HG02852 (cell line): Measurements from ENCODE around the gene CRYZL1.

Experiments used
- ATAC-seq: cut with Tn5 transposase; IDR thresholded peaks from one replicate; pipeline ENCODE4 v1.9.1; 2021; ENCODE audit warnings: mild to moderate bottlenecking, moderate library complexity; ENCODE audit not compliant: unreplicated experiment

Gene CRYZL1

GRCh38 chr21:33662046-33662445 lies 20.5 kb upstream of the CRYZL1 start:
- ATAC-seq = no peak

GRCh38 chr21:33661146-33661545 lies 19.6 kb upstream of the CRYZL1 start:
- no peak for ATAC-seq

DNA sequence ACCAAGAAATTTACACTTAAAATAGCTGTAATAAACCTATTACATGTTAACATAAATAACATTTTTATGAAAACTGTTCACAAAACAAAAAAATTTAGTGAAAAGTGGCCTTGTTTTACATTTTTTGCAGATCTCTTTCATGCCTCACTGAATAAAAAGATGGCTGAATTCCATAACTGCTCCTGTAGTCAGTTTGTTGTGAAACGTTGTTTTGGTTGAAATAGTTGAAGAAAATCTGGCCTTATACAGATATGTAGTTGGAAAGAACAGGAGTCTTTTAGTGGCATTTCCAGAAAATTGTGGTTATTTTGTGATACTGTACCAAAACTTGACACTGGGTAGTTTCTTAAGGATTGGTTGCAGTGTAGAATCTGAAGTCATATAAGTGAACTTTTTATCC lies 18.9 kb upstream of the CRYZL1 start:
- no peak for ATAC-seq

GRCh38 chr21:33659568-33659949 lies 18.0 kb upstream of the CRYZL1 start:
- ATAC-seq = no peak

DNA sequence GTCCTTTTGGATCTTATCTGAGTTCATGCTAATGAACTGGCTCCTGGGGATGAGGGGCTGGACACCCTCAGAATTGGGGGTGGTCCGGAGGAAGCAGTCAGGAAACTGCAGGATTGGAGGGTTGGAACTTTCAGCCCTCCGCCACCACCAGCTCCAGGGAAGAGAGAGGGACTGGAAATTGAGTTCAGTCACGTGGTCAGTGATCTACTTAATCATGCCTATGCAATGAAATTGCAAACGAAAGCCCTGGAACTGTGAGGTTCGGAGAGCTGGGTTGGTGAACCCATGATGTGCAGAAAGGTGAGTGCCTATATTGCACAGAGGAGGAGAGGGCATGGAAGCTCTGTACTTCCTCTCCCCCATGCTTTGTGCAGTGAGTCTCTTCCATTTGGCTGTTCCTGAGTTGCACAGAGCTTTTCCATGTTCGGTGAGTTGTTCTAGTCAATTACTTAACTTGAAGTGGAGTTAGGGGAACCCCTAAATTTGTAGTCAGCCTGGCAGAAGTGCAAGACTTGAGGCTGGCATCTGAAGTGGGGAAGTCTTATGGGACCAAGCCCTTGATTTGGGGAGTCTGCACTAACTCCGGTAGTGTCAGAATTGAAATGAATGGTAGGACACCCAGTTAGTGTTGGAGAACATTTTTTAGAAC lies 17.5 kb upstream of the CRYZL1 start:
- no peak for ATAC-seq

DNA sequence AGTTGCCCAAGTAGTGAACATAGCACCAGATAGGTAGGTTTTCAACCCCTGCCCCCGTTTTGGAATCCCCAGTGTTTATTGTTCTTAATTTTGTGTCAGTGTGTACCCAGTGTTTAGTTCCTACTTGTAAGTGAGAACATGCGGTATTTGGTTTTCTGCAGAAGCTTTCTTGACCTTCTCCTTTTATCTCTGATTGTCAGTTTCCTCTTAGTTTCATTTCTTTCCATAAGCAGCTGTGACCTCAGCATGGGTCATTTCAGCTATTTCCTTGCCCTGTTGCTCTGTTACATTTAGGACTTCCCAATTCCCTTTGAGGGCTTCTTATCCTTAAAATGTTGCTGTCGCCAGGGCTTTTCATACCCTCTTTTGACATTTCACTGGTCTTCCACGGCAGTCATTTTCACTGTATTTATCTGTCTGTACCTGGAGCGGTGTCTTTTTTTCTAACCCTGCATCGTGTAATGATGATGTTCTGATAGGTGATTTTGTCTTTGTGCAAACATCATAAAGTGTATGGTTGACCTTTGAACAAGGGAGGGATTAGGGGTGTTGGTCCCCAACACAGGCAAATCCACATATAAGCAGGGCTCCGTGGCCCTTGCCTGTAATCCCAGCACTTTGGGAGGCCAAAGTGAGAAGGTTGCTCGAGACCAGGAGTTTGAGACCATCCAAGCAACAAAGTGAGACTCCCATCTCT lies 15.7 kb upstream of the CRYZL1 start:
- no peak for ATAC-seq

GRCh38 chr21:33655588-33656221 lies 14.2 kb upstream of the CRYZL1 start:
- no peak for ATAC-seq

GRCh38 chr21:33654412-33654811 lies 12.9 kb upstream of the CRYZL1 start:
- ATAC-seq = no peak

GRCh38 chr21:33651965-33652680 lies 10.6 kb upstream of the CRYZL1 start:
- no peak for ATAC-seq

DNA sequence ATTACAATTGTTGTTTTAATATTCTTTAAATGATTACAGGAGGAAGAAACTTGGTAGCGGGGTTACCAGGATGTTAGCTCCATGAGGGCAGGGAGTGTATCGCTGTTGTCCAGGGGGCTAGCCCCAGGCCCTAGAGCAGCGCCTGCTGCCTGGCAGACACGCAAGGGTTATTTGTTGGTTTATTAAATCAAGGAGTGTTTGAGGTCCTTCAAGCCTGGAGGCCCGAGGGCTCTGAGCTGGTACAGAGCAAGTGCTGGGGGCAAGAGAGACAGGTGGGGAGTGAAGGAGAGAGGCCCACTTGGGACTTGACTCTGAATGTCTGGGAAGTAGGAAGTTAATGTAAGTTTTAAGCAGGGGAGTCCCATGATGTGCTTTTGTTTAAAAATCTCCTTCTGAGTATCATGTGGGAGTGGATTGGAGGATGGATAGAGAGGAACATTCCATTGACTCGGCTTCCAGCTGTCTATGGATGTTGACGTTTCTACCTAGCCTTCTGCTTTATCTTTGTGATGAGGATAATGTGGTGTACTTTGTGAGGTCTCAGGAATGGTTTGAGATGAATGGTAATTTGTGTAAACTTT lies 9.5 kb upstream of the CRYZL1 start:
- no peak for ATAC-seq

- no peak for ATAC-seq
These were observed 8.7 kb upstream of the CRYZL1 start for GRCh38 chr21:33650230-33650629.

DNA sequence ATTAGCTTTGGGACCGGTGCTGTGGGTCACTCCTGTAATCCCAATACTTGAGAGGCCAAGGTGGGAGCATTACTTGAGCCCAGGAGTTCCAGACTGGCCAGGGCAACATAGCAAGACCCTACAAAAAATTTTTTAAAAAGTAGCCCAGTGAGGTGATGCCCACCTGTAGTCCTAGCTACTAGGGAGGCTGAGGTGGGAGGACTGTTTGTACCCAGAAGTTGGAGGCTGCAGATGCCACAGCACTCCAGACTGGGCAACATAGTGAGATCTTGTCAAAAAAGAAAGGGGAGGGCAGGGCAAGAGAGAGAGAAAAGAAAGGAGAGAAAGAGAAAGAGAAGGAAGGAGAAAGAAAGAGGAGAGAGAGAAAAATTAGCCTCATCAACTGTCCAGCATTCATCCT lies 7.0 kb upstream of the CRYZL1 start:
- ATAC-seq = no peak

DNA sequence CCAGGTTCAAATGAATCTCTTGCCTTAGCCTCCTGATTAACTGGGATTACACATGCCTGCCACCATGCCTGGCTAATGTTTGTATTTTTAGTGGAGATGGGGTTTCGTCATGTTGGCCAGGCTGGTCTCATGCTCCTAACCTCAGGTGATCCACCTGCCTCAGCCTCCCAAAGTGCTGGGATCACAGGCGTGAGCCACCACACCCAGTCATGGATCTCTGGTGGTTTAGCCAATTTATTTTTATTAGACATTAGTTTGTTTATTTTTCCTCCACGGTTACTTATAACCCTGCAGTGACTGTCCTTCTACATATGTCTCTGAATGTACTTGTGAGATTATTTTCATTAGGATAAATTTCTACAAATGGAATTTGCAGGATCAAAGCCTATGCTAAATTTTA lies 6.0 kb upstream of the CRYZL1 start:
- ATAC-seq = no peak

GRCh38 chr21:33645730-33646129 lies 4.2 kb upstream of the CRYZL1 start:
- no peak for ATAC-seq

GRCh38 chr21:33644383-33645074 lies 3.0 kb upstream of the CRYZL1 start:
- no peak for ATAC-seq

- no peak for ATAC-seq
These were observed 2.2 kb upstream of the CRYZL1 start for GRCh38 chr21:33643658-33644311.

DNA sequence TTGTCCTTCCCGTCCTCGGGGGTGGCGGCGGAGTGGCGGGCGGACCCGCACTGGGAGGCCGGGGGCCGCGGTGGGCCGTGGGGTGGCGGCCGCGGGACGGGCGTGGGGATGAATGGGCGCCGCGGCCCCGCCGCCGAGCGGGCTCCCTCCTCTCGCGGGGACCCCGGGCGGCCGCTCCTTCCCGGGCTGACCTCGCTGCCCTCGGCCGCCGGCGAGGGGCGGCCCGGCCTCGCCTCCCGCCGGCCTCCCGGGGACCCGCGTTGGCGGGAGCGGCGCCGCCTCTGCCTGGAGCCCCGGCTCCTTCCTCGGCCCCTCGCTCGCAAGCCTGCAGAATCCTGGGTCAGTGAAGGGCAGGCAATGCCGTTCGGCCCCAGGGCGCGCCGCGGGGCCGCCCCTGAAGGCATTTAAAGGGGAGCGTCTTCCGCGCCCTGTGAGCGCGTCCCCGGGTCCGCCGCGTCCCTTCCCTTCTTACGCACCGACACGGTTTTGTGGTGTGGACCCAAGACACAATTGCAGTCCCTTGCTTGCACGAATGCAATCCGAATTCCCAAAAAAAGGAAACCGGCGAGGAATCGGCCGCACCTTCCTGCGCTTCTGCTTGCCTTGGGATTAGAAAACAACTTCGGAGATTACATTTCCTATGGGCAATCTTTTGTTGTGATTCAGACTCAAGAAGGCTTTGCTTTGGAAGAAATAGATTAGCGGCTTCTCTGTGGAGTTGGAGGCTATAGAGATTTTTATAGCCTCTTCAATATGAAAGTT lies 1.5 kb upstream of the CRYZL1 start:
- no peak for ATAC-seq

DNA sequence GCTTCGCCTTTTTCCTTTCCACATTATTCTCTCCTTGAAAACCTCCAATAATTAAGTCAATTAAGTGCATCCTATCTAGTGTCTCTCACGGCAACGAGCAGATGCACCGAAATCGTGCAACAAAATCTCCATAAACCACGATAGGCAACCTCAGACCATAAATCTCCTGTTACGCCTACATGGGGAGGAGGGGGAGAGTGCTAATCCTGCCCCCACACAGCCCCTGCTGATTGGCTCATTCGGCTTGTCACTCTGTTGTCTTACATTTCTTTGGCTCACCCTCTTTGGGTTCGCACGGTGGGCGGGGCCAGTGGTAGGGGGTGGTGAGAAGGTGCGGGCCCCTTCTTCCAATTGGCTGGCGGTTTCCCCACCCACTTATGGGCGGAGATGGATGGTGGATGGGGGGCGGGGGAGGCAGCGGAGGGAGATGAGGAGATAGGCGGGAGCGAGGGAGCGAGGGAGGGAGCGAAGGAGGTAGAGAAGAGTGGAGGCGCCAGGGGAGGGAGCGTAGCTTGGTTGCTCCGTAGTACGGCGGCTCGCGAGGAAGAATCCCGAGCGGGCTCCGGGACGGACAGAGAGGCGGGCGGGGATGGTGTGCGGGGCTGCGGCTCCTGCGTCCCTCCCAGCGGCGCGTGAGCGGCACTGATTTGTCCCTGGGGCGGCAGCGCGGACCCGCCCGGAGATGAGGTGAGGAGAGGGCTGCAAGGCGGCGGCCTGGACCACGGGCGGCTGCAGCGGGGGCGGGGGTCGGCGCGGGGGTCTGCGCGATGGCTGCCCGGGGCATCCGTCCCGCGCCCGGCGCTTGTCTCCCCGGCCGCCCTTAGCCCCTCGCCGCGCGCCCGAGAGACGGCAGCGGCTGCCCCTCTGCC lies 720 bp upstream of the CRYZL1 start, which contains the start of gene ITSN1:
TSS of gene ITSN1 (plus strand) at position 475 of the 869 bp plus-strand sequence. CDS start 76,328 bp downstream, outside the sequence.
- peak; percentile 77 for ATAC-seq
